Measurements from ENCODE around the gene SPG7. TPM values are rescaled to one million over a fixed set of nuclear protein-coding genes. Genes with fewer than 3 reads are reported as not detected.
"Not testable (repeated sequence)": the region's sequence is repeated elsewhere in the genome, so short reads cannot be mapped to it uniquely, and the experiment has no call there.

Gene SPG7
- polyA plus RNA-seq, 3 donors: 90.6 to 139 (median 130) TPM

DNA sequence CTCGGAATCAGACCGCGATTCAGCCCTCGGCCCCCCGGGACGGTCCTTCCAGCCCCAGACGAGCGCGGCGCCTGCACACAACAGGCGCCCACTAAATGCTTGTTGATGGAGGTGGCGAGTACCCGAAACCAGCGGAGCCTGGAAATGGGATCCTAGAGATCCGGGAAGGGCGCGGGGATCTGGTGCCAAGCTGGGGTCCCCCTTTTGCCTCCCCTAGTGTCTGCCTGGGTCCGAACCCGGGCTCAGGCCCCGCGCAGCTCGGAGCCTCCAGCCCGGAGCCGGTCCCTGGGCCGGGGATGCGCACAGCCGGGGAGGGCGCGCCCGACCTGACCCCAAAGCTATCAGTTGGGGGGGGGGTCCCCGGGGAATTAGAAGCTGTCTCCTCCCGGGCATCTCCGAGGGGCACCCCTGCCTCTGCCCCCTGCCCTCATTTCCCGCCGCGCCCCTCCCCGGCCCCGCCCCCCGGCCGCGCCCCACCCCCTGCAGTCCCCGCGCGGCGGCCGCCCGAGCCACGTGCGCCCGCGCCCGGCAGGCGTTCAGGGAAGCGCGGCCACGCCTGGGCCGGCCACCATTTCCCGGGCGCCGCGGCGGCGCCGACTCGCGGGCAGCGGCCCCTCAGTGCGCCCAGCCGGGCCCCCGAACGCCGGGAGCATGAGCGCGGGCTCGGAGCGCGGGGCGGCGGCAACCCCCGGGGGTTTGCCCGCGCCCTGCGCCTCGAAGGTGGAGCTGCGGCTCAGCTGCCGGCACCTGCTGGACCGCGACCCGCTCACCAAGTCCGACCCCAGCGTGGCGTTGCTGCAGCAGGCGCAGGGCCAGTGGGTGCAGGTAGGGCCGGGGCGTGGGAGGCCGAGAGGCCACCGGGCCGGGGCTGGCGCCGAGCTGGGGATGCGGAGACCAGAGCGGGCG, 67.3 kb downstream of the SPG7 start, which contains the start of gene CPNE7:
CPNE7 (plus strand) TSS at position 512 of the 906 bp plus-strand sequence; CDS start at position 652, 140 bp downstream.
- no peak for DNase-seq

DNA sequence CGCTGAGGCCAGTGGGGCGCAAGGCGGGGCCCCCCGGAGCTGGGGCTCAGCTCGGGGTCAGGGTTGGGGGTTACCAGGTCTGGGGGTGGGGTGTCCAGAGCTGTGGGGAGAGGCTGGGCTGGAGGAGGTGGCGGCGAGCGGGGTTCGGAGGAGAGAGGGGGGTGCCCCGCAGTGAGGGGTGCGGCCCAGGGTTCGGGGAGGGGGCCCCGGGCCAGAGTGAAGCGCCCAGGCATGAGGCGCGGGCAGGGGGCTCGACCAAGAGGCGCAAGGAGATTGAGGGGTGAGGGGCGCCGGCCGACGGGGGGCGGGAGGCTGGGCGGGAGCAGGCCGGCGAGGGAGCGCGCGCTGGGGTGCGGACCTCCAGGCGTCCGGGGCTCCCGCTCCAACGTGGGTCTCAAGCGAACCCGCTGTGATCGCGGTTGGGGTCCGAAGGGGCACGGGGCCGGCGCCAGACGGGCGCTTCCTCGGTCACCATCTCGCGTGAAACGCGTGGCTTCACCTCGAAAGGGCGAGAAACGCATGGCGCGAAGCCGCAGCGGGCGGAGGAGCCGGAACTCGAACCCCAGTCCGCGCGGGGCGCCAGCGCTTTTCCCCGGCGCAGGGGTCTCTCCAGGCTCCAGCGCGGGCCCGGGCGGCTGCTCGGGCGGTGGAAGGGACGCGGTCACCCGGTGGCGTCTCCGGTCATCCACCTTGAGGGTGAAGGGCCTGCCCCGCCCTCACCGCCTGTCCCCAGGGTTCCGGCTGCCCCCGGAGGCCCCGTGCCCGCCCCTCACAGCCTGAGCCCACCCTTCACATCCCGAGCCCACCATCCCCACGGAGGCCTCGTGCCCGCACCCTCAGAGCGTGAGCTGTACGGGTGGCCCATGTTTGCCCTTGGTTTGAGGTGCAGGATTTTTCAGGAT, 68.2 kb downstream of the SPG7 start:
- no peak for DNase-seq

DNA sequence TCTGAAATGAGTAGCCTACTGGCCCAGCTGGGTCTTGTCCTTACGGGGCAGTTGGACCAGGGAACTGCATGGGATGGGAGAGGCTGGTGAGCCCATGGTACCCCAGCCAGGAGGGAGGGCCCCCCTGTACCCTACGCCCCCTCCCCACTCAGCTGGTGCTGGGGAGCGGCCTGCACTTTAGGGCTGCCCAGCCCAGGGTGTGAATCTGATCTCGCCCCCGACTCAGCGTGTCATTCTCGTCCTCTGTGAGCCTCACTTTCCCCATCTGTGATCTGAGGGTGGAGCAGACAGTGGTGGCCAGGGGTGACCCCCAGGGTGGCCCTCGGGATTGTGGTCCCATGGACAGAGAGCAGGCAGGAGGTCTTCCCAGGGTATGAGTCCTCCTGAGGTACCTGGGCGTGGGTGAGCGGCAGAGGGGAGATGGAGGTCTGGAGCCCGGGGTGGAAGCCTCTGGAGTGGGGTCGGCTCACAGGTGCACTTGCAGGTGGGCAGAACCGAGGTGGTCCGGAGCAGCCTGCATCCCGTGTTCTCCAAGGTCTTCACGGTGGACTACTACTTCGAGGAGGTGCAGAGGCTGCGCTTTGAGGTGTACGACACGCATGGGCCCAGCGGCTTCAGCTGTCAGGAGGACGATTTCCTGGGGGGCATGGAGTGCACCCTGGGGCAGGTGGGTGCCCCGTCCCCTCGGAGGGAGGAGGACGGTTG, 69.0 kb downstream of the SPG7 start:
- no peak for DNase-seq

DNA sequence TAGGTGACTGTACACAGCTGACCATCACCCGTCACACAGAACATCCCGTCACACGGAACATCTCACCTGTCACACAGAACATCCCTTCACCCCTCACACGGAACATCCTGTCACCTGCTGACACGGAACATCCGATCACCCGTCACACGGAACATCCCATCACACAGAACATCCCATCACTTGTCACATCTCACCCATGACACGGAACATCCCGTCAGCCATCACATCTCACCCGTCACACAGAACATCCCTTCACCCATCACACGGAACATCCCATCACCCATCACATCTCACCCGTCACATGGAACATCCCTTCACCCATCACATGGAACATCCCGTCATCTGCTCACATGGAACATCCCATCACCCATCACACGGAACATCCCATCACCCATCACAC, 71.1 kb downstream of the SPG7 start:
- DNase-seq: no peak

DNA sequence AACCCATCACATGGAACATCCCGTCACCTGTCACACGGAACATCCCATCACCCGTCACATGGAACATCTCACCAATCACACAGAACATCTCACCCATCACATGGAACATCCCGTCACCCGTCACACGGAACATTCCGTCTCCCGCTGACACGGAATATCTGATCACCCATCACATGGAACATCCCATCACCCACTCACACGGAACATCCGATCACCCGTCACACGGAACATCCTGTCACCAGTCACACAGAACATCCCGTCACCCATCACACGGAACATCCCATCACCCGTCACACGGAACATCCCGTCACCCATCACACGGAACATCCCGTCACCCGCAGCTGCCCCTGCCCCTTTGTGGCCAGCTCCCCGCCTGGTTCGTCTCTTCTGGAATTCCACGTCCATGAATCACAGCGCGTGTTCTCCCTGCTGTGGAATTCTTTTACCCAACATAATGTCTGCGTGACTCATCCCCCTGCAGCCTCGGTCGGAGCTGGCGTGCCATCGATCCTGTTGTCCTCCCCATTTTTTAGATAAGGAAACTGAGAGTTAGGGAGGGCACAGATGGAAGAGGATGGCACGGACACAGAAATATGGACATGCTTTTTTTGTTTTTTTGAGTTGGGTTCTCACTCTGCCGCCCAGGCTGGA, 73.0 kb downstream of the SPG7 start:
- no peak for DNase-seq

DNA sequence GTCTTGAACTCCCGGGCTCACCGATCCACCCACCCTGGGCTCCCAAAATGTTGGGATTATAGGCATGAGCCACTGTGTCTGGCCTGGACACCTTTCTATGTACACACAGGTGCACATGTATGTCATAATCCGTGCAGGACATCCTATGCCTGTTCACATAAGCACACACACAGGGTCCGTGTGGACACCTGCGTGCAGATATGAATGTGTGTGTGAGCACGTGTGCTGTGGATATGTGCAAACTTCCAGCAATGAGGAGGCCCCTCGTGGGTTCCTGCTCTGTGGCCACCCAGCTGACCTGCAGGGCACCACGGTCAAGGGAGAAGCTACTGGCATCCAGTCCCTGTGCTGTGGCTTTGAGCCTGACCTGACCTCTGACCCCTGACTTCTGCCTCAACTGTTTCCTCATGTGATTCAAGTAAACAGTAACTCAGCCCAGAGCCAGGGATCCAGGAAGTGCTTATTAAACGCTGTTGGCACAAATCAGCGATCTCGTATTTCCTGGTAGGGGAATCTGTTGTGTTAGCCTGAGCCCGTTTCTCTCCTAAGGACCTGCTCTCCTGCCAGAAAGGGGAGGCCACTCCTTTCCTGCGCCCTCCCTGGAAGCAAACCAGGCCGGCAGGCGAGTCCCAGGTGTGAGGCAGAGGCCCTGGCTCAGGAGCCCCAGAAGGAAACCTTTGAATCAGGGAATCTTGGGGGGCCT, 73.8 kb downstream of the SPG7 start:
- DNase-seq: no peak

DNA sequence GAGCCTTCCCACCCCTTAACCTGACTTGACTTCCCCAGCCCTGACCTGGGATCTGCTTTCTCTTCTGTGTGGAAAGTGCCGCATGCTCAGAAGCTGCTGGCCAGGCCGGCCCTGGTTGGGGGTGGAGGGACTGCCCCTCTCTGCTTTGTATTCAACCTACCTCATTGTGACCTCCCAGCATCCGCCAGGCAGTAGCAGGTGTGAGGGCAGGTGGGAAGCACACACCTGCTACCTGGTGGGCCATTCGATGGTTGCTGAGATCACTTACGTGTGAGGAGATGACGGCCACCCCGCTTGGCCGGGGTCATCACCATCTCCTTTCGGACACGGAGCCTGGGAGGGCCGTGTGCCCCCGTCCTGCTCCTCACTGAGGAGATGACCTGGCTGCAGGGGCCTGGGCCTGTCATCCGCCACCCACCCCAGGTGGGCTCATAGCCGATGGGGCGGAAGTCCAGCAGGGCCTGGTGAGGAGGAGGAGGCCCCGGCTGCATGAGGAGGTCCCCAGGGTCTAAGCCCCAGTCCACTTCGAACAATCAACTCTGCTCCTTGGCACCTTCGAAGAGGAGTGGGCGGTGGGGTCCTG, 74.5 kb downstream of the SPG7 start:
- no peak for DNase-seq

DNA sequence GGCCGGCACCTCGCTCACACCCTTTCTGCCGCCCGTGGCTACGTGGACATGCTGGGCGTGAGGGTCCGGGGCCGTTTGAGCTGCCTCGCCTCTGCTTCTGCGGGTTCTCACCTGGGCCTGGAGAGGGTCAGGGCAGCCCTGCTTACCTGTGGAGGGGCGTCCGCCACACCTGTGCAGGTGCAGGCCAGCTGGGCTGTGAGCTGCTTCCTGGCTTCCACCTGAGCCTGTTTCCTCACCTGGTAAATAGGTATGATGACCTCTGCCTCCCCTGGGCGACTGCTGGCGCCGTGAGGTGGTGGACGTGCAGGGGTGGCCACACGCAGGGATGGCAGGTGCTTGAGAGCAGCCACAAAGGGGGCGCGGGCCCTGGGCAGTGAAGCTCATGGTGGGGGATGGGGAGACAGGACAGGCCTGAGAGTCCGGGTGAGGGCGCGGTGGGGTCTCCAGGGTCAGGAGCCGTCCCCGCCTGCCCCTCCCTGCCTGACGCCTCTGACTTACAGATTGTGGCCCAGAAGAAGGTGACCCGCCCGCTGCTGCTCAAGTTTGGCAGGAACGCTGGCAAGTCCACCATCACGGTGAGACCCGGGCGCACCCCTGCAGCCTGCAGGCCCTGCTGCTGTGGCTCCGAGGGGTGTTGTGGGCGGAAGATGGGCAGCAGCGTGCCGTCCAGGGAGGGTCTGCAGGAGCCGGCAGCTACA, 75.1 kb downstream of the SPG7 start:
- no peak for DNase-seq

DNA sequence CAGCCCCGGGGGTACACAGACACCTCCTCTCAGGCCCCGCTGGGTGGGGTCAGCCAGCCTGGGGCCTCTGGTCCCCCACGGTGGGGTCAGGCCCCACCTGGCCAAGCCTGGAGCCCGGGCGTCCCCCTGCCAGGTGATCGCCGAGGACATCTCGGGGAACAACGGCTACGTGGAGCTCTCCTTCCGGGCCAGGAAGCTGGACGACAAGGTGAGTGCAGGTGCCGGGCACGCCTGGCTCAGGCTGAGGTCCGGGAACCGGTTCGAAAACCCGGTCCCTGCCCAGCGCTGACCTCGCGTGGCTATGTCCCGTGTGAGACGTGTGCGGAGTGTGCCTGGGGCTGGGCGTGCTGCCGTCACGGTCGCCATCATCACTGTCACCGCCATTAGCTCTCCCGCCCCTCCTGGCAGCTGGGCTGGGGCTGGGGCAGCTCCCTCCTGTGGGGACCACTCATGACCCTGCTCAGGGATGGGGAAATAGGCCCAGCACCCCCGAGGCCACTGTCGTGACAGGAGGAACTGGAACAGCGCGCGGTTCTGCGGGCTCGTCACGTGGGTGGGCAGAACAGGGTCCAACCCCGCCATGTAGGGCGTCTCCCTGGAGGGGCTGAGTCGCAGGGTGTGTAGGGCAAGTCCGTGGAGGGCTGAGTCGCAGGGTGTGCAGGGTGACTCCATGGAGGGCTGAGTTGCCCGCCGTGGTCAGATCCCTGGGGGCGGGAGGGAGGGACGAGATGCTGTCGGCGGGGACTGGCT, 75.9 kb downstream of the SPG7 start:
- DNase-seq: no peak

DNA sequence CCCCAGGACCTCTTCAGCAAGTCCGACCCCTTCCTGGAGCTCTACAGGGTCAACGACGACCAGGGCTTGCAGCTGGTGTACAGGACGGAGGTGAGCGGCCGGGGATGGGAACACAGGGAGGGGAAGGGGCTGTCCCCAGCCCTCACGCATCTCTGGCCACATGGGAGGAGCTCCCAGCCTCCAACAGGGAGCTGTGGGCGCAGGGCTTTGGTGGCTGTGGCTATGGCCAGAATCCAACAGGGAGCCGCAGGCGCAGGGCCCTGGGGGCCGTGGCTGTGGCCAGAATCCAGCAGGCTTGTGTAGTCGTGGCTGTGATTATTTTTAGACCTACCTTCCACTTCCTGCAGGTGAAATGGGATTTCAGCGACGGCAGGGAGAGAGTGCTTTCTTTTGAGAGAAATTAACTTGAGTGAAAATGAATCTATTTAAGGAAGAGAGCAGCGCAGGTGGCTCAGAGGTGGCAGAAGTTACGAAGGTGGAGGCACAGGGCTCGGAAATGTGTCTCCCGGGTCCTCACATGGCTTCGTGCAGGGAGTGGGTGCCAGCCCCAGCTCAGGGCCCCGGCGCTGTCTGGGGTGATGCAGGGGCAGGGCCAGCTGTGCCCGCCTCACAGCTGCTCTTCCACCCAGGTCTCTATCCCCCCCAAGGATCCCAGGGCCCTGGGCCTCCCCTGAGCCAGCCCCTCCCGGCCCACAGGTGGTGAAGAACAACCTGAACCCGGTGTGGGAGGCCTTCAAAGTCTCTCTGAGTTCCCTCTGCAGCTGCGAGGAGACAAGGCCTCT, 76.8 kb downstream of the SPG7 start:
- DNase-seq: no peak

DNA sequence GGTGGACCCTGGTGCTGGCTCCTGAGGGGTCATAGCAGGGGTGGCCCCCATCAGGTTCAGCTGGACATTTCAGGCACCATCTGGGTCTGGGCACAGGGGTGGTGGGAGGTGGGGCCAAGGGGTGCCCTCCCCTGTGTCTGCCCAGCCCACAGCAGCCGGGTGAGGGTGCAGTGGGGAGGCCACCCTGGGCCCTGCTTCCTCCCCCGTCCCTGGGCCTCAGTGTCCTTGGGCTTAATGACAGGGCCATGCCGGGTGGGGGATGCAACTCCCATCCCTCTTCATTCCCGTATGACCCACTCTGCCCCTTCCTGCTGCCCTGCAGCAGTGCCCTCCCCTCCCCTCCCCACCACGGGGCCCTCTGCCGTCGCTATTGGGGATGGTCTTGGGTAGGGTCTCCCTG, 78.0 kb downstream of the SPG7 start:
- DNase-seq: no peak

DNA sequence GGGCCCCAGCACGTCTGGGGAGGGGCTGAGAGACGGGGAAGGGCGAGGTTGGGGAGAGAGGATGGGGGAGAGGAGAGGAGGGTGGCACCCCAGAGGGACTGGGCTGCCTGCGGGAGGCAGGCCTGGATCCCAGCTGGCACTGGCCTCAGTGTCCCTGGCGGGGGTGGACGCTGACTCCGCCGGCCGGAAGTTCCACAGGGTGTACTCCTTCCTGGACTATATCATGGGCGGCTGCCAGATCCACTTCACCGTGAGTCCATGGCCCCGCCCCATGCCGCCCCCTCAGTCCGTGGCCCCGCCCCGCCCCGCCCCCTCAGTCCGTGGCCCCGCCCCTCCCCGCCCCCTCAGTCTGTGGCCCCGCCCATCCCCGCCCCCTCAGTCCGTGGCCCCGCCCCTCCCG, 78.7 kb downstream of the SPG7 start:
- DNase-seq: no peak

DNA sequence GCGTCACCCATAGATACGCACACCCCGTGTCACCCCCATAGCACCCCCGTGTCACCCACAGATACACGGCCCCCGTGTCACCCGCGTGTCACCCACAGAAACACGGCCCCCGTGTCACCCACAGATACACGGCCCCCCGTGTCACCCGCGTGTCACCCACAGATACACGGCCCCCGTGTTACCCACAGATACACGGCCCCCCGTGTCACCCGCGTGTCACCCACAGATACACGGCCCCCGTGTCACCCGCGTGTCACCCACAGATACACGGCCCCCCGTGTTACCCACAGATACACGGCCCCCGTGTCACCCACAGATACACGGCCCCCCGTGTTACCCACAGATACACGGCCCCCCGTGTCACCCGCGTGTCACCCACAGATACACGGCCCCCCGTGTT, 79.5 kb downstream of the SPG7 start:
- DNase-seq: not testable (repeated sequence)

DNA sequence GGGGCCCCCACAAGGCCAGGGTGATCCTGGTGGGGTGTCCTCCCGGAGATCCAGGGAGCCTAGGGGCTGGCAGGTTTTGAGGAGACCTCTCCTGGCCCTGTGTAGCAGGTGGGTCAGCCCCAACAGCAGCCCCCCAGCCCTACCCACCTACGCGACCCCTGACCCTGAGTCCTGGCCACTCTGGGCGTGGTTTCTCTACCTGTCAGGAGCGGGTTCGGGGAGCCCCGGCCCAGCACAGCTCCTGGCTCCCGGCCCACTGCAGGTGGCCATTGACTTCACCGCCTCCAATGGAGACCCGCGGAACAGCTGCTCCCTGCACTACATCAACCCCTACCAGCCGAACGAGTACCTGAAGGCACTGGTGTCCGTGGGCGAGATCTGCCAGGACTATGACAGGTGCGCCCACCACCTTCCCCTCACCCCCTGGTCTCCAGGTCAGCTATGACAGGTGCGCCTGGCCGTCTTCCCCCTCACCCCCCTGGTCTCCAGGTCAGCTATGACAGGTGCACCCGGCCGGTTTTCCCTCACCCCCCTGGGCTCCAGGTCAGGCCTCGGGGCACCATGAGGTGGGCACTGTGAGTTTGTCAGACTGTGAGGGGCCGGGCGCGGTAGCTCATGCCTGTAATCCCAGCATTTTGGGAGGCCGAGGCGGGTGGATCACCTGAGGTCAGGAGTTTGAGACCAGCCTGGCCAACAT, 80.4 kb downstream of the SPG7 start:
- no peak for DNase-seq

DNA sequence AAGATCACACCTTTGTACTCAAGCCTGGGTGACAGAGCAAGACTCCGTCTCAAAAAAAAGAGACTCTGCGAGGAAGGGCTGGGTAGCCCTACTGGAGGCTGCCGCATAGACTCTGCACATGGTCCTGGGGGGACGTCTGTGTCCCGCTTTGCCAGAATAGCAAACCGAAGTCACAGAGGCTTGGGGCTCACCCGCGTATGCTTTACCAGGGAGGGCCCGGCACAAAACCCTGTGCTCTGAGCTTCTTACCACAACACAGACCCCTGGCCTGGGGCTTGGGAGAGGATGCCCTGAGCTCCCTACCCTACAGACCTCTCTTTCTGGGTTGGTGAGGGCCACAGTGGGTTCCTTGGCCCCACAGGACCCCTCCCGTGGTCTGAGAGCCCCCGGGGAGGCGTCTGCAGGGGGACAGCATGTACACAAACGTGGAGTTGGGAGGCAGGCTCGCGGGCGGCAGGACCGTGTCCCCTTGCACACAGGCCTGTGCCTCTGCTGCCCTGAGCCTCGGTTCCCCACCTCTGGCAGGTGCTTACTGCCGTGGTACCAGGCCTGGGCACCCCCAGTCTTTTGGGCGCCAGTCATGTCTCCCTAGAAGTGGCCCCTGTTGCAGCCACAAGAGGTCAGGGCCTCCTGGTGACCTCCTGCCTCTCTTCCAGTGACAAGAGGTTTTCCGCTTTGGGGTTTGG, 81.2 kb downstream of the SPG7 start:
- DNase-seq: no peak

DNA sequence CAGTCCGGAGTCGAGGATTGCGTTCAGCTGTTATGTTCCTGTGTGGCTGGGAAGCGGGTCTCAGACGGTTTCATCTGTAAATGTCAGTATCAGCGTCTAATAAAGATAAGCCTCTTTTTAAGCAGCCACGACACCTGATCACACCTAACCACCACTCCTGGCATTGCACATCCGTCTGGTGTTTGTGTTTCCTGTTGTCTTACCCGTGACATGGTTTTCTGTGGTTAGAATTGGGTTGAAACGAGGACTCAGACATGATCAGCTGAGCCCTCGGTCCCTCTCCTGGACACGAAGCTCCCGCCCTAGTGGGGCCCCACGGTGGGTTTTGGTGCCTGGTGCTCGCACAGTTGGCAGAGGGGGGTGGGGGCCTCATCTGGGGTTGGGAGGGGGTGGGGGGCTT, 85.6 kb downstream of the SPG7 start:
- no peak for DNase-seq
